ENCODE measurements around the gene SIGLEC9. TPM values are rescaled to one million over a fixed set of nuclear protein-coding genes. Genes with fewer than 3 reads are reported as not detected.

Gene SIGLEC9
- total and polyA plus RNA-seq, 2 of the 8 experiments (the other 6 are each of a cell fraction or from before 2014, with no cell fraction given): not detected

DNA sequence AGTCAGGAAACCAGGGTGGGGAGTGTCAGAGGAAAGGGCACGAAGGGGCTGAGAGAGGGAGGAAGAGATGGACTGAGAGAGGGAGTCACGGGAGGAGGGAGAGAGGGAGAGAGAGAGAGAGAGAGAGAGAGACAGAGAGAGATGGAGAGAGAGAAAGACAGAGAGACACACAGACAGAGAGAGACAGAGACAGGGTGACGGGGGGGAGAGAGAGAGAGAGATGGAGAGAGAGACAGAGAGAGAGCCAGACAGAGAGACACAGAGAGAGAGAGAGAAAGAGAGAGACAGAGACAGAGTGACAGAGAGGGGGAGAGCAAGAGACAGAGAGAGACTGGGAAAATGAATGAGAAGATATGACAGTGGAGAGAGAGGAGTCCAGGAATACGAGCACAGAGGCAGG is 41.5 kb upstream of the SIGLEC9 start (continued):
- no peak for TF ChIP-seq CTBP2 (IDR thresholded peaks at IDR 0.05; ENCODE audit: borderline replicate concordance, insufficient read depth, insufficient read length, low read length)
- TF ChIP-seq, protein P1, sequence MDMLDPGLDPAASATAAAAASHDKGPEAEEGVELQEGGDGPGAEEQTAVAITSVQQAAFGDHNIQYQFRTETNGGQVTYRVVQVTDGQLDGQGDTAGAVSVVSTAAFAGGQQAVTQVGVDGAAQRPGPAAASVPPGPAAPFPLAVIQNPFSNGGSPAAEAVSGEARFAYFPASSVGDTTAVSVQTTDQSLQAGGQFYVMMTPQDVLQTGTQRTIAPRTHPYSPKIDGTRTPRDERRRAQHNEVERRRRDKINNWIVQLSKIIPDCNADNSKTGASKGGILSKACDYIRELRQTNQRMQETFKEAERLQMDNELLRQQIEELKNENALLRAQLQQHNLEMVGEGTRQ (IDR thresholded peaks at IDR 0.05; ENCODE audit: low read length): no peak
- TF ChIP-seq EZH2 (IDR thresholded peaks at IDR 0.05; ENCODE audit: low read depth, low read length, severe bottlenecking): no peak
- no peak for TF ChIP-seq CBX5 (IDR thresholded peaks at IDR 0.05; ENCODE audit: low read depth, low read length)
- no peak for TF ChIP-seq BRCA1 (IDR thresholded peaks at IDR 0.05; ENCODE audit: low read depth, low read length)
- no peak for TF ChIP-seq SIX5 (IDR thresholded peaks at IDR 0.05; ENCODE audit: low read depth, low read length)
- no peak for TF ChIP-seq GABPA (IDR thresholded peaks at IDR 0.05; ENCODE audit: borderline replicate concordance, insufficient read depth, low read length)
- TF ChIP-seq CHD1 (IDR thresholded peaks at IDR 0.05; ENCODE audit: low read depth, low read length): no peak

All from H1 (cell line).